Peyer's patch (tissue), 4 donors: ENCODE measurements around the gene TYW1B.
"Not testable (repeated sequence)": the region's sequence is repeated elsewhere in the genome, so short reads cannot be mapped to it uniquely, and the experiment has no call there.

Source experiments
- POLR2A ChIP-seq, 2 donors: fragments of 450-650 bp; IDR thresholded peaks; one replicate each; pipeline ENCODE4 v1.5.1; 2017; ENCODE audit warnings: antibody characterized with exemption in 2 of 2, mild to moderate bottlenecking in 2 of 2, moderate library complexity in 2 of 2
- TF ChIP-seq, protein P1 (sequence below), 6 experiments: fragments of 450-650 bp in 4 of 6; fragments of 200-600 bp in 2 of 6; sonication (generic) in 1 of 6; IDR thresholded peaks; one replicate each; pipeline ENCODE4 v1.5.1; 2017 to 2019; ENCODE audit warnings: antibody characterized with exemption in 6 of 6, mild to moderate bottlenecking in 3 of 6, moderate library complexity in 1 of 6

DNA sequence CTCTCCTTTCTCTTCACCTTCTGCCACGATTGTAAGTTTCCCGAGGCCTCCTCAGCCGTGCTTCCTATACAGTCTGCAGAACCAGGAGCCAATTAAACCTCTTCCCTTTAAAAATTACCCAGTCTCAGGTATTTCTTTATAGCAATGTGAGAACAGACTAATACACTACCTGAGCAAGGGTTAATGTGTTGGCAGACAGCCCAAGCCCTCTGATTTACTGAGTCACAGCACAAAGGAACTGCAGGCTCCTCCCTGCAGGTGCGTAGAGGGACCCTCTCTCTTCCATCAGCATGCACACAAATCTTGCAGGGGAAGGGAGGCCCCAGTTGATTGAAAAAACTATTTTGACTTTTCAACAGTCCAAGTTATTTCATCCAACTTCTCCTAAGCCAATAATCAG is 271.3 kb downstream of the TYW1B start:
- not testable (repeated sequence) for TF ChIP-seq POLR2A (IDR thresholded peaks at IDR 0.05)
- TF ChIP-seq, protein P1, sequence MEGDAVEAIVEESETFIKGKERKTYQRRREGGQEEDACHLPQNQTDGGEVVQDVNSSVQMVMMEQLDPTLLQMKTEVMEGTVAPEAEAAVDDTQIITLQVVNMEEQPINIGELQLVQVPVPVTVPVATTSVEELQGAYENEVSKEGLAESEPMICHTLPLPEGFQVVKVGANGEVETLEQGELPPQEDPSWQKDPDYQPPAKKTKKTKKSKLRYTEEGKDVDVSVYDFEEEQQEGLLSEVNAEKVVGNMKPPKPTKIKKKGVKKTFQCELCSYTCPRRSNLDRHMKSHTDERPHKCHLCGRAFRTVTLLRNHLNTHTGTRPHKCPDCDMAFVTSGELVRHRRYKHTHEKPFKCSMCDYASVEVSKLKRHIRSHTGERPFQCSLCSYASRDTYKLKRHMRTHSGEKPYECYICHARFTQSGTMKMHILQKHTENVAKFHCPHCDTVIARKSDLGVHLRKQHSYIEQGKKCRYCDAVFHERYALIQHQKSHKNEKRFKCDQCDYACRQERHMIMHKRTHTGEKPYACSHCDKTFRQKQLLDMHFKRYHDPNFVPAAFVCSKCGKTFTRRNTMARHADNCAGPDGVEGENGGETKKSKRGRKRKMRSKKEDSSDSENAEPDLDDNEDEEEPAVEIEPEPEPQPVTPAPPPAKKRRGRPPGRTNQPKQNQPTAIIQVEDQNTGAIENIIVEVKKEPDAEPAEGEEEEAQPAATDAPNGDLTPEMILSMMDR (IDR thresholded peaks at IDR 0.05), result not testable (repeated sequence)
